CD4-positive, alpha-beta T cell treated with Interleukin-12 subunit alpha and Interleukin-12 subunit beta, for 1 hour (primary cell): ENCODE data around the gene FHDC1.

ENCODE experiments used
- DNase-seq: peaks from one replicate; pipeline ENCODE4 v3.0.0-alpha.2; 2020

The FHDC1 gene

GRCh38 chr4:152959080-152959479 is 23.0 kb downstream of the FHDC1 start:
- DNase-seq: no peak

DNA sequence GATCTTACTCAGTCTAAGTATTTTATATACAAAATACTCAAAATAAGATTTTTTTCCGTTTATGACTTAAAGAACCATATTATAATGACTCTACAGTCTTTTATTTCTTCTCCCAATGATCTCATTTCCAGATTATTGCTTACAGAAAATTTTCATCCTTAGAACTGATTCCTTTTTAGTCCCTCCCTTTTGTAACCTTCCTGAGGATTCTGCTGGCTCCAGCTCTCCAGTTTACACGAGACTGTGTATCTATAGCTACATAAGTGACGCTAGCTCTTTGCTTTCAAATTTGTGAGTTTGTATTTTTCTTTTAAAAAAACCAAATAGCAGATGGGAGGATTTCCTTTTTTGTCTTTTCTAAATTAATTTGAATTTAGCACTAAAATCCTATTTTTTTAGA is 24.0 kb downstream of the FHDC1 start:
- no peak for DNase-seq

- no peak for DNase-seq
These were observed 25.1 kb downstream of the FHDC1 start for GRCh38 chr4:152961014-152961772.

GRCh38 chr4:152961773-152962115 is 25.6 kb downstream of the FHDC1 start:
- DNase-seq: no peak

DNA sequence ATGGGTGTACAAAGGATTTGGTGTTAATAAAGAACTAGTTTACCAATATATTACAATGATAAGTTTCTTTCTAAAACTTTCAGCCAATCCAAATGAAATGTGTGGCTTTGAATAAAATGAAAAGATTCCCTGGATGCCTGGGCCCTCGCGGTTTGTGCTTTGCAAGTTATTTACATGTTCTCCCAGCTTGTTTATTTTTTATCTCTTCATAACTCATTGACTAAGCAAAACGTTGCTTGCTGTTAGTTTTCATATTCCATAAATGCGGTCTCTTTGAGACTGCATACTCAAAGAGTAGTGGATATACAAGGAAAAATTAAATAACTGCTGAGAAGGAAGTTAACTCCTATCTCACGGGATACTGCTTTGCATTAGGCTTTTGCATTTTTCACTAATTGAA is 26.0 kb downstream of the FHDC1 start:
- DNase-seq: no peak

DNA sequence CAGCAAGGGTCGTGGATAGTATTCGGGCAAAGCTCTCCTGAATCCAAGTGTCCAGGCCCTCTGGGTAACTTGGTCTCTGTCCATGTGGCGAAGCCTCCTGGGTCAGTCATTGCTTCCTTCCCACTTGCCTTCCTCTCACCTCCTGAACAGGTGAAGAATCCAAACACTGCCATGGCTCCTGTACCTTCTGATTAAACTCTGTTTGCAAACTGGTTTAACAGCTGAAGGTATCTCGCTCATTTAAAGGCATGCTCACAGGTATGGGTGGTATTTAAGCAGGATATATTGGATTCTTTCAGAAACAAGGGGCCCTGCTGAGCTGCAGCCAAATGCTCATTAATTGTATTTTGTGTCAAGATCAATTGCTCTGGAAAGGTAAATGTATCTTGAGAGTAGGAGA is 28.2 kb downstream of the FHDC1 start:
- no peak for DNase-seq

DNA sequence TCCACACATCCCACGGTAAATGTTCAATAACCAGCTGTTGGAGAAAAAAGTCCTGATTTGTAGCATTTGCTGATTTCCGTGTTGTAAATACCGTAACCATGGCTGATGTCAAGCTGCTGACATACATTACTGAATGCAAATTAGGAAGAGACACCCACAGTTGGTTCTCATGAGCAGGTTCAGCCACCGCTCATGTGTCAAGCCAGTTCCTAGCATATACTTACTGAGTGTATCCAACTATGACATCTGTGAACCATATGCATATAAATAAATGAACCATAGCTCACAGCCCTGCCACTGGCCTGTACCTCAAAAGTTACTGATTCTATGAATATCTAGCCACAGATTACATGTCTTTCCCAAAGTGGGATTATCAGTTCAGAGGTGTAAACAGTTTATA is 29.5 kb downstream of the FHDC1 start:
- DNase-seq: no peak

DNA sequence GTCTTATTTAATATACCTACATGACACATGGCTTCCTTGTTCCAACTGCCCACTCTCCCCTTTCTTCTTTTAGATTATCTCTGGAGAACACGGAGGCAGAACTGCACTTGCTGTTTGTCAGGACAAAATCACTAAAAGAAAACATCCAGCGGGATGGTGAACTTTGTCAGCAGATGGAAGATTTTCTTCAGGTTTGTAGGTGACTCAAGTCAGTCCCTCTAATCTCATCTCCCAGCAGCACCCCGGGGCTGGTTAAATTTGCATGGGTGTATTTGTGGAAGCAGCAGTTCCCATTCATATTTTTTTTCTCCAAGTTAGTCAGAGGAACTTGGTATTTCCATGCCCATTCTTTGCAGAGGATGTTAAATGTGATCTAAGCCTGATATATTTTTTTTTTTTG is 31.8 kb downstream of the FHDC1 start:
- no peak for DNase-seq

DNA sequence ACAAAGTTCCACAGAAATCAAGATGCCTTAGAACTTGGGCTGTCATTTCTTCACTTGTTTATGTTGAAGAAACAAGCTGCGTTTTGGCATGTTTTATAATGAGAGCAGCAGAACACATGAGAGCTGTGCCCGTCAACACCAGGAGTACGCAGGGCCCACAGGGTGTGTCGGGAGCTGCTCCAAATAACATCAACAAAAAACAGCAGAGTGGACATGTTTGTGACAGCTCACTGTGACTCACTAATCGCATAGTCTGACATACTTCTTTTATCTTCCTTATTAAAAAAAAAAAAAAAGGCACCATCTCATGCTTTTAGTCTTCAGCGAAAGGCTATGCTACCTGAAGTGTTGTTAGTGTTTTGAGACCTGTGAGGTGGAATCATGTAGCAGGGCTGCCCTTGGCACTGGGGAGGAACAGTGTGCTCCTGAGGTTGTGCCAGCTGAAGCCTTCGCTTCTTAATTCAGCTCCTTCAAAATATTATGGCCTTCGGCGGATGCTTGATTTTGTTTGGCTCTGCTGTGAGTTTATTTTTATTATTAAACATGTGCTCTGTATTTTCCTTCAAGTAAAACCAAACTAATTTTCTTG is 32.8 kb downstream of the FHDC1 start:
- no peak for DNase-seq

DNA sequence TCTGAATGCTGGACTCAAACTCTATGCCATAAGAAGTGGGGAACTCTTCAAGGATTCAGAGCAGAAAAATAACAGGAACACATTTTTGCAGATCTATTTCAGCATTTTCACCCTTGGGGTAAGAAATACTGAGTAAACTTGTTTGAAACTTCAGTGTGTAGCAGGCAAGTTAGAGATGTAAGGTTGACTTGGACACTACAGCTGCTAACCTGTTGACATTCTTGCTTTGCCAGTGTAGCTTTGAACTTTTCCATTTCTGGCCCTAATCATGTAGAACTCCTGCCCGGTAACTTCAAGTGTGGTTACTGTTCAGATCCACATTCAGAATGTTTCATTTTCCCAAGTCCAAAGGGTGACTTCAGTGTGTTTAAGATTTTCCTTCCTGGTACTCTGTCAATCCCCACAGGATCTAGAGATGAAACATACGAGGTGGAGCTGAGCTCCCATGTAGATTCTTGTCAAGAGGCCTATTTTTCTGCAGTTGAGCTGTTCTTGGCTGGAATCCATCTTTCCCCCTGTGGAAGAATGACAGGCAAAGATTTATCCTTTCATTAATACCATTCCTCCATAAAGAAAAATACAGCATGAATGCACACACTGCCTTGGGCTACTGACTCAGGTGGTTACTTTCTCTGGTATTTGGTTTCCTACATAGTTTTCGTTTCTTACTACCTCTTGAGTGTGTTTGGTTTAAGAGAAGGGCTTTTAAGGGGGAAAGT is 34.1 kb downstream of the FHDC1 start:
- no peak for DNase-seq

GRCh38 chr4:152971053-152971452 is 34.9 kb downstream of the FHDC1 start:
- DNase-seq: no peak

GRCh38 chr4:152972821-152973628 is 36.9 kb downstream of the FHDC1 start:
- DNase-seq: no peak

- DNase-seq: no peak
These were observed 37.7 kb downstream of the FHDC1 start for GRCh38 chr4:152973629-152974467.

DNA sequence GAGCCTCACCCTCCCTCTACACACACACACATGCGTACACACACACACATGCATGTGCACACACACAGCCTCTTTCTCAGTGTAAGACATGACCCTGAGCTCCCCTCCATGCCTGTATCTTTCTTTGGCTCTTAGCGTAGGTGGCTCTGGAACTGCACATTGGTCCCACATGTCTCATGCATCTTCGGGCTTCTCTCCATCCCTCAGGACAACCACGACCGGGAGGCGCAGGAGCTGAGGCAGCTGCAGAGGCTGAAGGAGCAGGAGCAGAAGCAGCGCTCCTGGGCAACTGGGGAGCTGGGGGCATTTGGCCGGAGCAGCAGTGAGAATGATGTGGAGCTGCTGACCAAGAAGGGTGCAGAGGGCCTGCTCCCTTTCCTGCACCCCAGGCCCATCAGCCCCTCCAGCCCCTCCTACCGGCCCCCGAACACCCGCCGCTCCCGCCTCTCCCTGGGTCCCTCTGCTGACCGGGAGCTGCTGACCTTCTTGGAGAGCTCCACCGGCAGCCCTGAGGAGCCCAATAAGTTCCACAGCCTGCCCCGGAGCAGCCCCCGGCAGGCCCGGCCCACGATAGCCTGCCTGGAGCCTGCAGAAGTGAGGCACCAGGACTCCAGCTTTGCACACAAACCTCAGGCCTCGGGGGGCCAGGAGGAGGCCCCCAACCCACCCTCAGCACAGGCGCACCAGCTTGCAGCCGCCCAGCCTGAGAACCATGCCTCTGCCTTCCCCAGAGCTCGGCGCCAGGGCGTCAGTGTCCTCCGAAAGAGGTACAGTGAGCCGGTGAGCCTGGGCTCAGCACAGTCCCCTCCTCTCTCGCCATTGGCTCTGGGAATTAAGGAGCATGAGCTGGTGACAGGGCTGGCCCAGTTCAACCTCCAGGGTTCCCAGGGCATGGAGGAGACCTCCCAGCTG is 38.6 kb downstream of the FHDC1 start:
- DNase-seq: no peak

DNA sequence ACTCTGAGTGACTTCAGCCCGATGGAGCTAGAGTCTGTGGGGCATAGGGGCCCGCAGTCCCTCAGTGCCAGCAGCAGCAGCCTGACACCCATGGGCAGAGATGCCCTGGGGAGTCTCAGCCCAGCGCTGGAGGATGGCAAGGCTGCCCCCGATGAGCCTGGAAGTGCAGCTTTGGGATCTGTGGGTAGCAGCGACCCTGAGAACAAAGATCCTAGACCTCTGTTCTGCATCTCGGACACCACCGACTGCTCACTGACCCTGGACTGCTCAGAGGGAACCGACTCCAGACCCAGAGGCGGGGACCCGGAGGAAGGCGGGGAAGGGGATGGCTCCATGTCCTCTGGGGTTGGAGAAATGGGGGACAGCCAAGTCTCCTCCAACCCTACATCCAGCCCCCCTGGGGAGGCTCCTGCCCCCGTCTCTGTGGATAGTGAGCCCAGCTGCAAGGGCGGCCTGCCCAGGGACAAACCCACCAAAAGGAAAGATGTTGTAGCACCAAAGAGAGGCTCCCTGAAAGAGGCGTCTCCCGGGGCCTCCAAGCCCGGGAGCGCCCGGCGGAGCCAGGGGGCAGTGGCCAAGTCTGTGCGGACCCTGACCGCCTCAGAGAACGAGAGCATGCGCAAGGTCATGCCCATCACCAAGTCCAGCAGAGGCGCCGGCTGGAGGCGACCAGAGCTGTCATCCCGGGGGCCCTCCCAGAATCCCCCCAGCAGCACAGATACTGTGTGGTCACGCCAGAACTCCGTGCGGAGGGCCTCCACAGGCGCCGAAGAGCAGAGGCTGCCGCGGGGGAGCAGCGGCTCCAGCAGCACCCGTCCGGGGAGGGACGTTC is 39.5 kb downstream of the FHDC1 start:
- DNase-seq: no peak

- DNase-seq: no peak
These were observed 40.2 kb downstream of the FHDC1 start for GRCh38 chr4:152976212-152976761.

- no peak for DNase-seq
These were observed 43.7 kb downstream of the FHDC1 start for GRCh38 chr4:152979731-152980330.

GRCh38 chr4:152981278-152981677 is 45.2 kb downstream of the FHDC1 start:
- DNase-seq: no peak

- no peak for DNase-seq
These were observed 45.7 kb downstream of the FHDC1 start for GRCh38 chr4:152981842-152982241.

GRCh38 chr4:152983221-152983620 is 47.1 kb downstream of the FHDC1 start:
- no peak for DNase-seq
